Measurements from ENCODE around the gene TMEM170A.

DNA sequence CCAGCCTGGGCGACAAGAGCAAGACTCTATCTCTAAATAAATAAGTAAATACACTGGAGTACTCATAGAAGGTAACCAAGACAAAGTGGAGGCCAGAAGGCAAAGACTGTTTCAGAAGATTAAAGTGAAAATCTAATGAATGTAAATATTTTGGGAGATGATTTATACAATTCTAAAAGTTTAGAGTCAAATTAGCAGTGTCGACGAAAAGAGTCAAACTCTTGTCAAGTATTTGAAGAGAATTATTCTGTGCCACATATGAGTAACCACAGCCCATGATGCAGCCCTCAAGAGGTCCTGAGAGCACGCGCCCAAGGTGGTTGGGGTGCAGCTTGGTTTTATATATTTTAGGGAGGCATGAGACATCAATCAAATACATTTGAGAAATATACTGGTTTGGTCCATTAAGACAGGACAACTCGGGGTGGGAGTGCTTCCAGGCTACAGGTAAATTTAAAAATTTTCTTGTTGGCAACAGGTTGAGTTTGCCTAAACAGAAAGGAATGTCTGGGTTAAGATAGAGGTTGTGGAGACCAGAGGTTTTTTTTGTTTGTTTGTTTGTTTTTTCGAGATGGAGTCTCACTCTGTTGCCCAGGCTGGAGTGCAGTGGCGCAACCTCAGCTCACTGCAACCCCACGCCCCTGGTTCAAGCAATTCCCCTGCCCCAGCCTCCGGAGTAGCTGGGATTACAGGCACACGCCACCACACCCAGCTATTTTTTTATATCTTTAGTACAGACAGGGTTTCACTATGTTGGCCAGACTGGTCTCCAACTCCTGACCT, 34.7 kb downstream of the TMEM170A start:
- TF ChIP-seq, protein P1, sequence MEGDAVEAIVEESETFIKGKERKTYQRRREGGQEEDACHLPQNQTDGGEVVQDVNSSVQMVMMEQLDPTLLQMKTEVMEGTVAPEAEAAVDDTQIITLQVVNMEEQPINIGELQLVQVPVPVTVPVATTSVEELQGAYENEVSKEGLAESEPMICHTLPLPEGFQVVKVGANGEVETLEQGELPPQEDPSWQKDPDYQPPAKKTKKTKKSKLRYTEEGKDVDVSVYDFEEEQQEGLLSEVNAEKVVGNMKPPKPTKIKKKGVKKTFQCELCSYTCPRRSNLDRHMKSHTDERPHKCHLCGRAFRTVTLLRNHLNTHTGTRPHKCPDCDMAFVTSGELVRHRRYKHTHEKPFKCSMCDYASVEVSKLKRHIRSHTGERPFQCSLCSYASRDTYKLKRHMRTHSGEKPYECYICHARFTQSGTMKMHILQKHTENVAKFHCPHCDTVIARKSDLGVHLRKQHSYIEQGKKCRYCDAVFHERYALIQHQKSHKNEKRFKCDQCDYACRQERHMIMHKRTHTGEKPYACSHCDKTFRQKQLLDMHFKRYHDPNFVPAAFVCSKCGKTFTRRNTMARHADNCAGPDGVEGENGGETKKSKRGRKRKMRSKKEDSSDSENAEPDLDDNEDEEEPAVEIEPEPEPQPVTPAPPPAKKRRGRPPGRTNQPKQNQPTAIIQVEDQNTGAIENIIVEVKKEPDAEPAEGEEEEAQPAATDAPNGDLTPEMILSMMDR (IDR thresholded peaks at IDR 0.05; ENCODE audit: borderline replicate concordance, extremely low read depth, low read length, poor library complexity, severe bottlenecking), result no peak
- no peak for TF ChIP-seq EZH2 (IDR thresholded peaks at IDR 0.05; ENCODE audit: borderline replicate concordance, low read depth, low read length, severe bottlenecking)
